ENCODE results near the gene OARD1. TPM values are rescaled to one million over a fixed set of nuclear protein-coding genes. Genes with fewer than 3 reads are reported as not detected.

OARD1 gene
- total RNA-seq, 2 donors from 2014 or later: 31.8 to 41.2 TPM

Other genes with a start within 250 kb of the OARD1 start
- gene UNC5CL, start 33.1 kb downstream of the OARD1 start, total RNA-seq: 1 to 10 TPM; 2.9 to 6.7 TPM
- not detected for gene TSPO2, start 29.9 kb downstream of the OARD1 start, total RNA-seq
- gene APOBEC2, start 19.2 kb downstream of the OARD1 start, total RNA-seq: not detected
- gene NFYA, start 618 bp upstream of the OARD1 start, total RNA-seq: 10 to 100 TPM; 23.3 to 25.0 TPM
- gene TREML1, start 82.0 kb upstream of the OARD1 start, total RNA-seq: not detected
- not detected for gene TREM2, start 90.8 kb upstream of the OARD1 start, total RNA-seq
- 1 to 10 TPM; 3.3 to 6.2 TPM for gene TREML2, start 128.8 kb upstream of the OARD1 start, total RNA-seq
- gene TREML4, start 156.0 kb upstream of the OARD1 start, total RNA-seq: not detected
- gene TREM1, start 214.3 kb upstream of the OARD1 start, total RNA-seq: 1 to 10 TPM in 1 of 2 donors, not detected in 1; 5.1 TPM